GM20431 (cell line): Measurements from ENCODE around the gene LRRC3B.

Experiments used
- in situ Hi-C: fragments of 300-500 bp; cut with MseI, MboI; formaldehyde crosslinking; loops from one replicate; pipeline ENCODE4 v1.15.0; 2020; ENCODE audit warnings: low sequenced_read_pairs; ENCODE audit not compliant: unreplicated experiment

Gene LRRC3B

DNA sequence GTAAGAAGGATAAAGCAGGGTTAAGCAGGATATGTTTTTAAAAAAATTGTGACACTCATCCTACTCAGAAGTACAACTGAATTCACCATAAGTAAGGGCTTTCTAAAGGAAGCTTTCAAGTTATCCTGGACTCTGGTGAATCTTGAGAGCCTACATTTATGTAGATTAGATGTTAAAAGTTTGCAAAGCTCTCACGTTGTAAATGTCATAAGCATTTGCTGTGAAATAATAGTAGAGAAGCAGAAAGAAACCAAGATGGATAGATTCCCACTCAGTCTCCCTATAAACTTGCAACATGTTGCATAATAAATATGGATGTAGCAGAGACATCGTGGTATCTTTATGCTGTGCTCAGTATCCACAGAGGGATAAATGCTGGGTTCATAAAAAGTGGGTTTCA is 77.0 kb downstream of the LRRC3B start:
- in situ Hi-C loops: no loop called here

DNA sequence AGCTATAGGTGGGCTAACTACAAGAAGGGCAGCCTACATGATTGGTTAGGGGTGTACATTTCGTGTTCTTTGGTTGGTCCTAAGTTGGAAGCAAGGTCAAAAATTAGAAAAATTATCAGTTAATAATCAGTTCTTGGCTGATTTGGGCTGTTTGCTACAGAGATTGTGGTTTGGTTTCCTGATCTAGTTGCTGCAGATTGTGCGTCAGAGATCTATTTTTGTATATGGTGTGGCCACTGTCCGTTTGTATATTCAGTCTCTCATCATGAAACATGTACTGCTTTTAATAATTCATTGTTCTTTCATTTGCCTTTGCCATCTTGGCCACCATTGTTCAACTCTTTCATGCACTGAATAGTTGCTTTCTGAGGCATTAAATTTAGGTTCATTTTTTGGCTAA is 80.9 kb downstream of the LRRC3B start:
- in situ Hi-C loops: no loop called here

GRCh38 chr3:26704736-26705135 is 82.2 kb downstream of the LRRC3B start:
- in situ Hi-C loops: no loop called here

- in situ Hi-C loops: no loop called here
Observed at GRCh38 chr3:26708501-26708900, 85.9 kb downstream of the LRRC3B start.

DNA sequence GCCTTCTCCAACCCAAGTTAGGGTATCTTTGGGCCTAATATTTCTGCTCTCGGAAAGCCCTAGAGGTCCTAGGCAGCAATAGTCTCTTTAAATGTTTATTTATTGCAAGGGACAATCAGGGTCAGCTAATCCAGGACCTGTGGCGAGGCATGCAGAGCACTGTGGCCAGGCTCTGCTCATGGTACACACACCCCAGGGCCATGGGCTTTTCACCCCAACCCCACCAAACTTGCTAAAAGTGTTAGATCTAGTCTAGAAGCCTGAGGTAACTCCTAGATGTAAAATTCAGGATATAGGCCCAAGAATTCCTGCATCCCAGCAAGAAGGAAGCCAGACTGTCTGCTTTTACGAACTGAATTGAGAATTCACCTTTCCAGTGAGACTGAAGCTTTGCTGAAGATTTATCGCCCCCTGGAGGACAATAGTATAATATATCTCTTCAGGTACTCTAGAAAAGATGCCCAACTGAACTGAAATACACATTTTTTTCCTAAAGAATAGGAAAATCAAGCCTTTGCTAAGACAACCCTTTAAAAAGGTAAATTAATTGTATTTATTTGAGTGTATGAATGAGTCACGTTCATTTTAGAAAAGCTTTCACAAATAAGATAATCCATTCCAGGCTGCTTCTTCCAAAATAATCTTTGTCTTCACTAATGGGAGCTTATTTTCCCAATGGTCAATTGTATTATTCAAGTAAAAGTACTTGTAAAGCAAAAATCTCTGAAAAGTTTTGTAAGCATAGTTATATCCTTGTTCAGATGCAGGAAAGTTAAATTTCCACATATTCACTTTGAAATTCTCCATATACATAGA is 89.8 kb downstream of the LRRC3B start:
- in situ Hi-C loops: no loop called here

DNA sequence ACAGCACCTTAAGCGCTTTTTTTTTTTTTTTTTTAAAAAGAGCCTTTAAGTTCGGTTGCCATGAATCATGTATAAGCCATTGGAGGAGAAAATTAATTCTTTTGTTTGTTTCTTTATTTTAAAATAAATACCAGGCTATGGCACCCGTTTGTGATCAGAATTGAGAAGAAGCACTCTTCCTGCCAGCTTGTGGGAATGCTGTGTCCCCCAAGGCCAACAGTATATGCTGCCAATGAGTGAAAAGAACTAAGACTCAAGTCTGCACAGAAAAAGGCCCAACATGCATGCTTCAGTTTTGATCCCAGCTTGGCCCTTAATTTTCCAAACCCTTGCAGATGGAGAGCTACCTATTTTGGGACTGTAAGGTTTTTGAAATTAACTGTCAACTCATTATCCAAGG is 90.5 kb downstream of the LRRC3B start:
- in situ Hi-C loops: no loop called here

DNA sequence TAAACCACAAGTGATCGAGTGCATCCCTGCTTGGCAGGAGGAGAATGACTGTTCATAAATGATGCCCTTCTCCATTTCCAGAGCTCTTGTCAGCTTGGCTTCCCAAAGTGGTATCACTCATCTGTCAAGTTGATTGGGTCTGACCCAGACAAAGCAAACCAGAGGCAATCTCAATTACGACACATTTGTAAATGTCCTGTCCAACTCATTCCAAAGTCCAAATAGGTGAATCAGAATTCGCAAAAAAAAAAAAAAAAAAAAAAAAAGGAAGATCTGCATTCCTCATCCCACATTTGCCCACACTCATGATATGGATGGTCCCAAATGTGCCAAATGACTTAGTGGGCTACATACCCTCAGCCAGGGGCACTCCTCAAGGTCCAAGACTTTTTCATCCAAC is 91.9 kb downstream of the LRRC3B start:
- in situ Hi-C loops: no loop called here

DNA sequence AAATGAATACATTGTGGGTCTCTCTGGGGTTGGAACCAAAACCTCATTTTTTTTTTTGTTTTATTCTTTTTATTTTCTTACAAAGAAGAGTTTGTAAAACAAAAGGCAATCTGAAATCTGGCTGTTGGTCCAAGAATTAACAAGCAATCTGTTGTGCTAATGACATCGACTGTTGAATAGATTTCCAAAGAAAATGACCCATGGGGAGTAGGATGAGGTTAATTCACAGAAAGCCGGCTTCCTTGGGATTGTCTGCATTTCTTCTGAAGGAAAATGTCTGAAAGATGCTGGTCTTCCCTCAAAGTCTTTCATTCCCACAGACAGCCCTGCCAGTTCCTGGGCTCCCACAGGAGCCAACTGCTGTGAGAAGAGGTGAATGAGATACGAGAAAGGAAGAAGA is 92.9 kb downstream of the LRRC3B start:
- in situ Hi-C loops: no loop called here

- in situ Hi-C loops: no loop called here
Observed at GRCh38 chr3:26718315-26718714, 95.7 kb downstream of the LRRC3B start.

DNA sequence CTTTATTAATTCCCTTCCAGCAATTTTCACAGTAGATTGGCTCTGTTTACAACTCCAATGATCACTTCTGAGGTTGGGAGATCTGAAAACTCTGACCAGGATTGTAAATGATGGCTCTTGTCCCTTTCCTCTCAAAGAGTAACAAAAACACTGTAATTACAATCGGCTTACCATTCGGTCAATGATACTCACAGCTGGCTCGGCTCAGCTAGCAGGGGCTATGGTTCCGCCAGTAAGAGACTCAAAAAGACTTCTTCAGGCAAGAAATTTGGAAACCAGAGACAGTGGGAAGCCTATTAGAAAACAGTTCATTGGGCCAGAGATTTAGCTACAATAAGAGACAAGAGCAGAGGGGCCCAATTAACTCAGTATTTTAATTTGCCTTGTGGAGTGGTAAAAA is 96.6 kb downstream of the LRRC3B start:
- in situ Hi-C loops: no loop called here

- in situ Hi-C loops: no loop called here
Observed at GRCh38 chr3:26721047-26721446, 98.5 kb downstream of the LRRC3B start.

- in situ Hi-C loops: no loop called here
Observed at GRCh38 chr3:26731843-26732242, 109.3 kb downstream of the LRRC3B start.

DNA sequence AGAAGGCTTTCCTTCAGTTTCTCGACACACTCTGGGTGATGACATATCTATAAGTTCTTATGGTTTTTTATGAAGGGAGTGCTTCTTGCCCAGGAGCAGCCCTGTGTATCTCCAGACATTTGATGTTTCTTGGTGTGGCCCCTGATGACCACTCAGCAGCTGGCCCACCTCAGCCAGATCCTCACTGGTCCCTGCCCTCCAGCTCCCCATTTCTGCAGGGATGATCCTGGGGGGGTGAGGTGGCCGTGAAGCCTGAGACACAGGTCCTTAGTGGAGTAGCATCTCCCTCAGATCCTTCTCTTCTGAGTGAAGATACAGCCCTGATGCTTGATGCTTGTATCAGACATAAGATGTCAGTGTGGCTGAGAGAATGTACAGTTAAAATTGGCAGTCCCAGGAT is 127.7 kb downstream of the LRRC3B start:
- in situ Hi-C loops: no loop called here

GRCh38 chr3:26752466-26752865 is 129.9 kb downstream of the LRRC3B start:
- in situ Hi-C loops: no loop called here

DNA sequence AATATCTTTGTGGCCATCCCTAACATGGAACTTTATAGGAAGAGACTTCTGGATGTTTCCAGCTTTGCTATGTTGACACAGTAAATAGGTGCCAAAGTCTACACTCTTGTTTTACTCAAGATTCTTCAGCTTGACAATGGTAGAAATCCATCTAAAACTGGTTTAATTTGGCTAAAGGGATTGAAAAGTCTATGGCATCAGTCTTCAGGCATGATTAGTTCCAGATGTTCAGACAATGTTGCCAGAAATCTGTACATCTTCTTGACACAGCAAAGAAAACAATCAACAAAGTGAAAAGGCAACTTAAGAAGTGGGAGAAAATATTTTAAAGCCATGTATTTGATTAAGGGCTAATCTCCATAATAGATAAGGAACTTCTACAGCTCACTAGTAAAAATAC is 130.5 kb downstream of the LRRC3B start:
- in situ Hi-C loops: no loop called here

- in situ Hi-C loops: no loop called here
Observed at GRCh38 chr3:26757978-26758377, 135.4 kb downstream of the LRRC3B start.
